Activated CD4-positive, alpha-beta T cell treated with anti-CD3 and anti-CD28 coated beads for 4 hours (primary cell): ENCODE measurements around the gene SCYL3.
"Not testable (repeated sequence)": the region's sequence is repeated elsewhere in the genome, so short reads cannot be mapped to it uniquely, and the experiment has no call there.

Experiments
- DNase-seq, 2 donors: peaks; one replicate each; pipeline ENCODE4 v3.0.0-alpha.2; 2020

Gene SCYL3

GRCh38 chr1:169811418-169812035 is 82.2 kb downstream of the SCYL3 start:
- not testable (repeated sequence) for DNase-seq

GRCh38 chr1:169809370-169810095 is 84.2 kb downstream of the SCYL3 start:
- peak; percentile 24 to 38 for DNase-seq

- DNase-seq, result no peak
Observed at GRCh38 chr1:169804941-169805340, 88.8 kb downstream of the SCYL3 start.

- DNase-seq, result no peak
Observed at GRCh38 chr1:169802888-169803287, 90.8 kb downstream of the SCYL3 start.
